Choroid plexus epithelial cell (primary cell): ENCODE data around the gene FBXL3.

Source experiments
- DNase-seq: peaks from one replicate; pipeline ENCODE4 v3.0.0-alpha.2; 2010; ENCODE audit warnings: low read depth
- H3K4me3 ChIP-seq: 2 replicates; pipeline ENCODE4 v1.5.1; 2011; ENCODE audit warnings: low read depth, mild to moderate bottlenecking, control low read depth, low read length, moderate library complexity
- CTCF ChIP-seq: conservative IDR thresholded peaks from 2 replicates; pipeline ENCODE4 v1.5.1; 2011; ENCODE audit warnings: low read depth, mild to moderate bottlenecking, control low read depth, inconsistent platforms, low read length, moderate library complexity

Gene FBXL3

GRCh38 chr13:77028202-77028601, 1.2 kb upstream of the FBXL3 start:
- no peak for TF ChIP-seq CTCF
- no peak overlapping the region for H3K4me3 ChIP-seq

GRCh38 chr13:77026255-77026860, 601 bp downstream of the FBXL3 start:
- H3K4me3 ChIP-seq = peak overlapping the region; percentile 85
- peak; percentile 65 for DNase-seq

More at GRCh38 chr13:77028202-77028601, 1.2 kb upstream of the FBXL3 start:
- peak; percentile 53 for DNase-seq

GRCh38 chr13:77022341-77022740, 4.6 kb downstream of the FBXL3 start:
- H3K4me3 ChIP-seq = no peak overlapping the region
- no peak for TF ChIP-seq CTCF
- DNase-seq = peak; percentile 90

More at GRCh38 chr13:77026255-77026860, 601 bp downstream of the FBXL3 start:
- no peak for TF ChIP-seq CTCF

- no peak overlapping the region for H3K4me3 ChIP-seq
- no peak for TF ChIP-seq CTCF
- no peak for DNase-seq
These were observed 7.2 kb downstream of the FBXL3 start for GRCh38 chr13:77019756-77020155.

GRCh38 chr13:77016888-77017623, 9.9 kb downstream of the FBXL3 start:
- no peak for DNase-seq
- no peak overlapping the region for H3K4me3 ChIP-seq
- no peak for TF ChIP-seq CTCF

GRCh38 chr13:77016251-77016812, 10.6 kb downstream of the FBXL3 start:
- no peak for TF ChIP-seq CTCF
- no peak overlapping the region for H3K4me3 ChIP-seq
- DNase-seq = no peak
